NAMALWA (cell line): ENCODE data around the gene DHRS3.

Experiments used
- DNase-seq: peaks from one replicate; pipeline ENCODE4 v3.0.0-alpha.2; 2015; ENCODE audit warnings: low spot score

The DHRS3 gene

GRCh38 chr1:12552951-12553921 lies 64.8 kb downstream of the DHRS3 start:
- DNase-seq: no peak

- no peak for DNase-seq
Measured at GRCh38 chr1:12552111-12552888, 65.7 kb downstream of the DHRS3 start.

DNA sequence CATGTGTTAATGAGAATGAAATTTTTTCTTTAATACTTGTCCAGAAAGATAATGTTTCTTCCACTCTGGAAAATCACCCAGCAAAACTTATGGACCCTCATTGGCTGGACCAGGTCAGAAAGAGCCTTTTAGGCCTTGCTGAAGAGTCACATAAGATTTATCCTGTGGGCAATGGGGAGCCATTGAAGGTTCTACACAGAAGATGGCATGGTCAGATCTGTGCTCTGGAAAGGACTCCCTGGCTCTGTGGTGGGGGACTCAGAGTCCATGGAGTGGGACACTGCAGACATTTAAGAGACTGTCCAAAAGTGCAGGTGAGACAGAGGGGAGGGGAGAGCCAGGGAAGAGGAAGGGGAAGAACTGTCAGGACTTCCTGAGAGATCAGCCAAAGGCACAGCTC lies 66.4 kb downstream of the DHRS3 start:
- no peak for DNase-seq

- DNase-seq: peak; percentile 10
Measured at GRCh38 chr1:12549460-12550349, 68.3 kb downstream of the DHRS3 start.

- no peak for DNase-seq
Measured at GRCh38 chr1:12548973-12549459, 69.0 kb downstream of the DHRS3 start.

DNA sequence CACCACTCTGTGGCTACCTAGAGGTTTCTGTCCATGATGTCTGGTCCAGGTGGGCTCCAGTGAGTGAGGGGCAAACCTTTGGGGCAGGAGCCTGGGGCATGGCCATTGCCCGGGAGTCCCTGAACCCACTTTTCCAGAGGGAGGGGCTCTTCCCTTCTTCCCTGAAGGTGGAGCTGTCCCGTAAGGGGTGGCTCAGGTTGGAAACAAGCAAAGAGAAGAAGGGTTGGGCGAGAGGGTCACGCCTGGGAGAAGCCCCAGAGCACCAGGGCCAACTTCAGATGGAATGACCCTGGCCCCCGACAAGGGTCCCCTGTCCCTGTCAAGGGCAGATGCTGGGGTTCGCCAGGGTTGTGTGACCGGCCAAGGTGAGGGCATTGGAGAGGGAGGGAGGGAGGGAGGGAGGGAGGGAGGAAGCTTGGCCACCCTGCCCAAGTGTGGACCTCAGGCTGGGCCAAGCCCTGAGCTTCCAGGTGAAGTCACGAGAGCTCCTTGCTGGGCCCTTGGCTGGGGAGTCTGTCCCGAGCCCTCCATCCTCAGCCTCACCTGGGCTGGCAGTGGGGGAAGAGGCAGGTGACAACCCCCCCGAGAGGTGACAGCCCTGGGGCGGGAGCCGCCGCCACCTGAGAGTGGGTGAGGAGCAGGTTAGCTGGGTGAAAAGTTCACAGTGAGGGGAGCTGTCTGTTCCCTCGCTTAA lies 69.6 kb downstream of the DHRS3 start:
- DNase-seq: no peak

DNA sequence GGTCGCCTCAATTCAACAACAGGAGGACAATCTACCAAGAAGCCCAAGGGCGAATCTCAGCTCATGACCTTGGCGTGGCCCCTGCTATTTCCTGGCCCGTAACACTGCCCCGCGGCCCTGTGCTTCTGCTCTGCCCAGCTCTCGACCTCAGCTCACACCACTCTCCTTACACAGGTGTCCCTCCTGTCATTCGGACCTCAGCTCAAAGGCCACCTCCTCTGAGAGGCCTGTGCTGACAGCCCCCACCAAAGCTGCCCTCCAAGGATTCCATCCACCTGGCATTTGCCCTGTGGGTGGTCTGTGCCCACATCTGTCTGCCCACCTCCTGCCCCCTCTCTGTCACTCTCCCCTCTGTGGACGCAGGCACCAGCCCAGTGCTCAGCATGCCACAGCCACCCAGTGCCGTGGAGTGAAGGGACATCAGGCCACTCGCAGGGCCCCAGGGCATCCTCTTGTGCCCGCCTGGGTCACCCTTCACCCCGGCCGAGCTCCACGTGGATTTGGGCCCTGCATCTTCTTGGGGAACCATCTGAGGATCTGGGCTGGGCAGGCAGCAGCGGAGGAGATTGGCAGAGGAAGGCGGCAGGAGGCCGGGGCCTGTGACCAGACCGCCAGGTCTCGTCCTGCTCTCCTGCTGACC lies 70.3 kb downstream of the DHRS3 start:
- DNase-seq: no peak

DNA sequence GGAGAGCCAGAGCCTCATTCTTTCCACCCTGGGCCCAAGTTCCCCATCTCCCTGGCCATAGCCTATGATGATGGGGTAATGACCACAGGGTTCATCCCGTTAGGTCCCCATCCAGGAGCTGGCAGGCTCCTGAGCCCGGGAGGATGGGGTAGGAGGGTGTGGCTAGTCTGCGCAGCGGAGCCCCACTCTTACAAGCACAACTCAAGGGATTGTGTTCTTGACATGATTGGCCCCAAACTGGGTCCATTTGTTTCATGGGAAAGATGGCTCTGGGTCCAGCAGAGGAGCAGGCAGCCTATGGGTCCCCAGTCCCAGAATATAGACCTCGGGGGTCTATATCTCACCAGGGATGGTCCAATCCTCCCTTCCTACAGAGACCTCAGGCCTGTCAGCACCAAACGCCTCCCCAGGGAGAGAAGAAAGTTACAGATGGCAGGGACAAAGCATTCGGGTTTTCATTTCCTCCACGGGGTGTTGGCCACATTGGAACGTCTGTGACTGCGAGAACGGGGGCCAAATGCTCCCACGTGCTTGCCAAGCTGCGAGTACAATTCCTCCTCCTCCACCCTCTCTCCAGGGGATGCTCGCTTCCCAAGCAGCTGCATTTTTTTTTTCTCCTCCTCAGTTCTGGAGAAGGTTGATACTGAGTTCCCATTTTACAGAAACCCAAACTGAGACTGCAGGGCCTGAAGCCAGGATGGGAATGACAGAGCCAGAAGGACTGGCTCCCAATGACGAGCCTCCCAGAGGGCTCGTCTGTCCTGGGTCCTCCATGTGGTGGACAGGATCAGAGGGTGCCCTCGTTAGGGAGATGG lies 71.0 kb downstream of the DHRS3 start:
- DNase-seq: no peak

DNA sequence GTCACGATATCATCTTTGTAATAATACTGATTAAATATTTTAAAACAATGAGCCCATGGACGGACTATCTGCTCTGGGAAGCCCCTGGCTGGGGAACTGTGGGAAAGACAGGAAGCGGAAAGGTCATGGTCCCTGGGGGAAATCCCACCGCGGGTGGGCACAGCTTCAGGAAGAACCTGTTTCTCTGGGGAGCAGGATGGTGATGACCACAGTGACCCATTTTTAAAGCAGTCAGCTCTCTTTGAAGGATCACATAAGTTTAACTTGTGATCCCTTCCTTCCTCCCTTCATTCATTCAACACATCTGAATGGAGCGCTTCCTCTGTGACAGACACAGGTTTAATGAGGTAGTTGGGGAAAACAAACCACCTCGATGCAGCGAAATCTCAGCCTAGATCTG lies 73.0 kb downstream of the DHRS3 start:
- DNase-seq: no peak

- DNase-seq: no peak
Measured at GRCh38 chr1:12544357-12544756, 73.7 kb downstream of the DHRS3 start.

DNA sequence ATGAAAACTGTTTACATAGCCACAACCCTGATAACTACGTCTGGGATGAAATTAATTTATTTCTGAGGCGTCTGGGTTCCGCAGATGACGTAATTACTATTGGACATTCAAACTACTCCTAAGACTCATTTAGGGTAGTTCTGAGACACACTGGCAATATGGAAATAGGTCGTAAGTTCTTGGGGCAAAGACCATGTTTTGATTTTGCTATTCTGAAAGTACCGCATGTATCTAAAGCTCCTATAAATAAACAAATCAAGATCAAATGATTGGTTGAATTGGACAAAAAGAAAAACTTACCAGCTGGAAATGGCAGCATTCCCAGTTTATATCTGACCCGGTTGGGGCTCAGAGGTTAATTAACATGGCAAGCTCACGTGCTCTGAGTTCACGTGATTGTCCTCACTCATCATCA lies 74.3 kb downstream of the DHRS3 start:
- no peak for DNase-seq

GRCh38 chr1:12542616-12543592 lies 75.1 kb downstream of the DHRS3 start:
- DNase-seq: no peak

- no peak for DNase-seq
Measured at GRCh38 chr1:12542138-12542465, 75.9 kb downstream of the DHRS3 start.

DNA sequence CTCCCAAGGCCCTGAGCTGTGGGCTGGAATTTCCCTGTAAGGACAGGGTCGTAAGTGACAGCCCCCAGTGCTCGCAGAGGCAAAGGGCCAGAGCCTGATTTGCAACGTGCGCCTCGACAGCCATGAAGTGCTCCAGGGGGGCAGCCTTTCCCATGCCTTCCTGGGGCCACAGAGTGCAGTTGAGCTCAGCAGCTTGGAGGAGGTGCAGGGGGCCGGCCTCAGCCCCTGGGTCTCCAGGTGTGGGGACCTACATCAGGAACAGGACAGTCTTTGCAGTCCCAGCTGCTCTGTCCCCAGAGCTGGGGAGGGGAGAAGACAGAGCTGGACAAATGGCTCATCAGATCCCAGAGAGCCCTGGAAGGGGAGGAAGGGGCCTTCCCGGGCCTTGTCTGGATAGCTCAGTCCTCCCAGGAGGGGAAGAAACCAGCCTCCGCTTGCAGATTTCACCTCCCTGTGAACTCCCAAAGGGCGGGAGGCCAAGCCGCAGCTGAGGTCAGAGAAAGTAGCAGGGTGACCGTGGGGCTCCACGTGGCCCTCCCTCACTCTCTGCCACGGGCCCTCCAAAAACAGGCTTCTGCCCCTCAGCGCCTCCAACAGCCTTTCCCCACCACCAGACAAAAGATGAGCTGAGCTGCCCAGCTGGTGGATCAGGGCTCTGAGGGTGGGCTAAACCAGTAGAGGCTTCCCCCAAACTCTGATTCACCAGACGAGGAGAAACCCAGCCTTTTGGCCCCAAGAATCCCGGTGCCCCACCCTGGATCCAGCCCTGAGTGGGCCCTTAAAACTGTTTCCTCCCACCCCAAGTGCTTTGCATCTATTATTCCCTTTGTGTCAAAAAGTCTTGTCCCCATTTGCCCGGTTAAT lies 76.5 kb downstream of the DHRS3 start:
- DNase-seq: no peak

- no peak for DNase-seq
Measured at GRCh38 chr1:12540580-12541273, 77.3 kb downstream of the DHRS3 start.

DNA sequence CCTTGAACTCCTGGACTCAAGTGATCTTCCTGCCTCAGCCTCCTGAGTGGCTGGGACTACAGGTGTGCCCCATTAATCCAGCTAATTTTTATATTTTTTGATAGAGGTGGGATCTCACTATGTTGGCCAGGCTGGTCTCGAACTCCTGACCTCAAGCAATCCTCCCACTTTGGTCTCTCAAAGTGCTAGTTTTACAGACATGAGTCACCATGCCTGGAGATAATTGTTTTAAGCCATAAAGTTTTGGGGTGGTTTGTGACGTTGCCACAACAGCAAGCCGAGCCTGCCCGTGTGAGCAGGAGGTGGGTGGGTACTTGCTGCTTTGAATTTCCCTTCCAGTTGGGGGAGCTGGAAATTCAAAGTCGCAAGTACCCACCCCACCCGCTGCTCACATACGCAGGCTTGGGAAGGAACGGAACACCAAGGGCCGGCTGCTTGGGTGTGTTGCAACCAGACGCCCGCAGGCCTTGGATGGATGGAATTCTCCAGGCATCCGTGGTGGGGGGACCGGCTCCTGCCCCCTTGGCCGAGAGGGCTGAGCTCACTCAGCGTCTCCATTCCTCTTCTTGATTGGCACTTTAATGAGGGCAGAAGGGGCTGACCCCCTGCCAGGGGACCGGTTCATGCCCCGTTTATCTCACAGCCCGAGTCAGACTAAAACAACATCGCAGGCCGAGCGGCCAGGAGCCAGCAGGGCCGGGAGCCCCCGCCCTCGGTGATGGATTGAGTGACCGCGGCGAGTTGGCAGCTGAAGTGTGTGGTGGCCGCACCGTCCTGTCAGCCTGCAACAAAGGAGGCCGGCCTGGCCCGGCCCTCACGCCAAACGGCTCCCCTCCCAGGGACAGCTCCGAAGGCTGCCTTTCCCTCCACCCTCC lies 78.1 kb downstream of the DHRS3 start:
- DNase-seq: no peak
